ENCODE measurements around the gene RRN3.
"Not testable (repeated sequence)": the region's sequence is repeated elsewhere in the genome, so short reads cannot be mapped to it uniquely, and the experiment has no call there.

Gene RRN3

GRCh38 chr16:15127641-15128425, 33.8 kb upstream of the RRN3 start:
- not testable (repeated sequence) for DNase-seq (ENCODE audit: insufficient read length, low spot score); FAIRE-seq

DNA sequence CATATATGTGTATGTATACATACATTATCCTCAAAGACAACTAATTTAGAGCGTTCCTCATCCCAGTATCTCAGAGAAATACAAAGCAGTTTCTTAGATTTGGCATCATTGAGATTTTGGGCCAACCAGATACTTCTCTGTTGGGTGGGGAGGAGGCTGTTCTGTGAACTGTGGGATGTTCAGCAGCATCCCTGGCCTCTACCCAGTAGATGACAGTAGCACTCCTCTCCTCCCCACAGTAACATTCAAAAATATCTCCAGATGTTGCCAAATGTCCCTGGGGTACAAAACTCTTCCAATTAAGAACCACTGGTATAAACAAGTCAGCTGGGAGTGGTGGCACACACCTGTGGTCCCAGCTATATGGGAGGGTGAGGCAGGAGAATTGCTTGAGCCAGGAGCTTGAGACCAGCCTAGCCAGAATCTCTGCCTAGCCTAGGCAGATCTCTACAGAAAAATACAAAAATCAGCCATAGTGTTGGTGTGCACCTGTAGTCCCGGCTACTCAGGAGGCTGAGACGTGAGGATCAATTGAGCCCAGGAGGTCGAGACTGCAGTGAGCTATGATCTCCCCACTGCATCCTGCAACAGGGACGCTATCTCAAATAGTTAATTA, 6.4 kb upstream of the RRN3 start:
- not testable (repeated sequence) for DNase-seq (ENCODE audit: insufficient read length, low spot score); FAIRE-seq

DNA sequence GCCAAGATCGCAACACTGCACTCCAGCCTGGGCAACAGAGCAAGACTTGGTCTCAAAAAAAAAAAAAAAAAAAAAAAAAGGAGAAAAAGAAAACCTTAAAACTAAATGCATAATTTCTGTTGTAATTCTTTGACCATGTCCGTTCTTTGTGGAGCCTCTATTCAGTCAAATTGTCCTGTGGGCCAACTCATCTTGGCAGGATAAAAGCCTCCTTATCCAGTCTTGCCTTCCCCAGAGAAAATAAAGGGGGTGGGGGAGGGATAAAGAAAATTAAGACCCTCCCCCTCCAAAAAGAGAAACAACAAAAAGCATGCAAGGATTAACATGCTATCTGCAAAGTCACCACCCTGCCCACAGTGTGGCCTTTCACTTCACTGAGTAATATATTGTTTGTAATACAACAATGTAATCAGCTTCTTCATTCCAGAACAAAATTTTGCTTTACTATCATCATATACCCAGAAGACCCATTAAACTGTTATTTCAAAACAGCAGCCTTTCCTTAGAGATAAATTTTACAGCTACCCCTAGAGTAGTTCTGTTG, 5.4 kb upstream of the RRN3 start:
- FAIRE-seq; DNase-seq (ENCODE audit: insufficient read length, low spot score): not testable (repeated sequence)

DNA sequence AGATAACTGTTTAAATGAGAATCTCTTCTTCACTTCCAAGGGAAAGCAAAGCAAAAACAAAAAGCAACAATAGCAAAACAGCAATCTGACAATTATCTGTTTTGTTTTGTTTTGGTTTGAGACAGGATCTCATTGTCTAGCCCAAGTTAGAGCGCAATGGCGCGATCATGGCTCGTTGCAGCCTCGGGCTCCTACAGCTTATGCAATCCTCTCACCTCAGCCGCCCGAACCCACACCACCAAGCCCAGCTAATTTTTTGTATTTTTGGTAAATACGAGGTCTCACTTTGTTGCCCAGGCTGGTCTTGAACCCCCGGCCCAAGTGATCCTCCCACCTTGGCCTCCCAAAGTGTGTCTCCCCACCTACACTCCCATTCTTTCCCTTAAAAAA, 2.5 kb upstream of the RRN3 start:
- not testable (repeated sequence) for FAIRE-seq; DNase-seq (ENCODE audit: insufficient read length, low spot score)

- not testable (repeated sequence) for DNase-seq (ENCODE audit: insufficient read length, low spot score); FAIRE-seq
Measured at GRCh38 chr16:15093571-15093954, 509 bp downstream of the RRN3 start.

DNA sequence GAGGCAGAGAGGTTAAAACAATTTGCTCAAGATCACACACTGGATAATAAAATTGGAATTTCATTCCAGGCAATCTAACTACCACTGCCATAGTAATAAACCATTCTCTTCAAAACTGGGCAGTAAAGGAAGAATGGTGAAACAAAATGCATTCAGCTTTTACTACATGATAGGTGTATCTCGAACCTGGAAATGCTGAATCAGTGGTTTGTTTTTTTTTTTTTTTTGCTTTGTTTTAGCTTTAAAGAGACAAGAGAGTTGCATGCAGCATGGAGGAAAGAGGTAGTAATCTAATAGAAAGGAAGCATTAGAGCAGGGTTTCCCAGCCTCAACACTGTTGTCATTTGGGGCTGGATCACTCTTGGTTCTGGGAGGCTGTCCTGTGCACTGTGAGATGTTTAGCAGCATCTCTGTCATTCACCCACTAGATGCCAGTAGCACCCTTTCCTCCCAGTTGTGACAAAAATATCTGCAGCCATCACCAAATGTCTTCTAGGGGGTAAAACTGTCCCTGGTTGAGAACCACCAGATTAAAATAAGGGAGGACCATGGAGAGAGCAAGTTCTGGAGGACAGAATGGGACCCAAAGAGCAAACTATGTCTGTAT, 3.3 kb downstream of the RRN3 start:
- DNase-seq (ENCODE audit: insufficient read length, low spot score); FAIRE-seq: not testable (repeated sequence)

GRCh38 chr16:15082788-15083187, 11.3 kb downstream of the RRN3 start:
- DNase-seq (ENCODE audit: insufficient read length, low spot score); FAIRE-seq: not testable (repeated sequence)

- DNase-seq (ENCODE audit: insufficient read length, low spot score); FAIRE-seq: not testable (repeated sequence)
Measured at GRCh38 chr16:15080883-15081282, 13.2 kb downstream of the RRN3 start.

GRCh38 chr16:15076161-15076560, 17.9 kb downstream of the RRN3 start:
- not testable (repeated sequence) for FAIRE-seq; DNase-seq (ENCODE audit: insufficient read length, low spot score)

- DNase-seq (ENCODE audit: insufficient read length, low spot score) (no peak), FAIRE-seq (no peak)
- TF ChIP-seq POU2F2 (IDR thresholded peaks at IDR 0.05; ENCODE audit: low read depth, low read length), result no peak
Measured at GRCh38 chr16:15073101-15073500, 21.0 kb downstream of the RRN3 start.

- not testable (repeated sequence) for FAIRE-seq; DNase-seq (ENCODE audit: insufficient read length, low spot score)
Measured at GRCh38 chr16:15071916-15072769, 21.9 kb downstream of the RRN3 start.

DNA sequence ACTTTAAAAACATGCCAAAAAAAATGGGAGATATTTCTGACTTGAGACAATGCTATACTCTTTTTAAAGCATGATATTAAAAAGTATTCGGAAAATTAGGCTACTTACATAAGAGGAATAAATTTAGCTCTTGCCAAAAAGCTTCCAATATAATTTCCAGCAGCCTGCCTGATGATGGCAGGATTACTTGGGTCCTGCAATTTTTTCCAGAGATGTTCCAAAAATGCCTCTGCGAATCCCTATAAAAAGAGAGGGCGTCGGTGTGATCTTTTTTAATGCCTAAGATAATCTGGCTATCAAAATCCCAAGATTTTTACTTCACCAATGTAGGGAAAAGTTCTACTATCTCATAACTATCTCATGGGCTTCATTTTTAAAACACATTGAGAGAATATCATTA, 23.1 kb downstream of the RRN3 start:
- FAIRE-seq; DNase-seq (ENCODE audit: insufficient read length, low spot score): not testable (repeated sequence)

DNA sequence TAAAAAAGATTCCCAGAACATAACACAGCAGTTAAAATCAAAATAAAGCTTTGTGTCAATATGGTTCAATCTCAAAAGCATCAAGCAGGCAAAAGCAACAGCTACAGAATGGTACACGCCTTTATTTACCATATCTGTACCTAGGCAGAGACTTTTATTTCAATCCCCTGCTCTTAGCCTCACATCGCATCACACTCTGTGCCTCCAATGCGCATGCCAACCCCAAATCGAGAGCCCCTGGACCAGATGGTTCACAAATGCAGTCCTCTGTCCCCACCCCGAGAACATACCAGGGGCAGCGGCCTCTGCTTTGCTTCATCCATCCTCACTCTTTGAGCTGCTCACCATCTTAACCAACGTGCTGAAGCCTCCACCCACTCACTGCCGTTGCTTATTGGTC, 27.4 kb downstream of the RRN3 start:
- DNase-seq (ENCODE audit: insufficient read length, low spot score); FAIRE-seq: not testable (repeated sequence)

GRCh38 chr16:15065961-15066360, 28.1 kb downstream of the RRN3 start:
- DNase-seq (ENCODE audit: insufficient read length, low spot score); FAIRE-seq: not testable (repeated sequence)

DNA sequence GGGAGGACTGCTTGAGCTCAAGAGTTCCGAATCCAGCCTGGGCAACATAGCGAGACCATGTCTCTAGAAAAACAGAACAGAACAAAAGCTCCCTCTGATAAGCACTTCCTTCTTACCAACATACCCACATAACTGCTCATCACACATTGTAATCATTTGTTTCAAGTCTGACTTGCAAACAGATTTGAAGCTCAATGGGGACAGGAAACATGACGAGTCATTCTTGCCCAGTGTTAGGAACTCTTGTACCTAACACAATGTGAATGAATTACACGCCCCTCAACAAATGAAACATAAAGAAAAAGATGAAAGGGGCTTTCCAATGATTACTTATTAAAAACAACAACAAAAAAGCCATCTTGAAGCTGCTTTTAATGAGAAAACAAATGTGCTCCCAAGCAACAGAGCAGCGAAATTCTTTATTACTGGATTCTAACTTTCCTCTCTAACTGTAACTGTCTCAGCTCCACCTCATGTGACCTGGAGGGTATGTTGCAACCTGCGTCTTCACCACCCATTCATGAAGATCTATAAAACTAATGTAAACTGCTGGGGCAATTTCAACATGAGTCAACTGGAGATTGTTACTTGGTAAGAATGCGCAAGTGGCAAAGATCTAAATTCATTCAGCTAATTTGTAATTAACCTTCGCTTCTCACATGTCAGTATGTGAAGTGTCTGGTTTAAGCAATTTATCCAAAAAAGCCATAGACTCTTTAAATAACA, 31.8 kb downstream of the RRN3 start:
- FAIRE-seq; DNase-seq (ENCODE audit: insufficient read length, low spot score): not testable (repeated sequence)

Data from GM12891 (cell line).